Measurements from ENCODE around the gene PIM1. TPM values are rescaled to one million over a fixed set of nuclear protein-coding genes. Genes with fewer than 3 reads are reported as not detected.
"Not testable (repeated sequence)": the region's sequence is repeated elsewhere in the genome, so short reads cannot be mapped to it uniquely, and the experiment has no call there.

The PIM1 gene
- polyA plus RNA-seq (ENCODE audit: insufficient read length in 3 of 3) = 10 to 100 TPM; 22.2 to 24.0 (median 23.7) TPM
- long read RNA-seq, donor 1, partial matches to known transcripts = 0 of 4 reads
- long read RNA-seq, donor 1, other reads (novel, unspliced or antisense) = 0 of 4 reads
- long read RNA-seq, donor 2, transcript PIM1-201 (6 exons, 2,650 nt) = major isoform, 5 of 5 reads
- long read RNA-seq, donor 2, partial matches to known transcripts = 0 of 5 reads
- long read RNA-seq, donor 2, other reads (novel, unspliced or antisense) = 0 of 5 reads
- long read RNA-seq, donor 3, transcript PIM1-201 (6 exons, 2,650 nt) = major isoform, 8 of 8 reads
- long read RNA-seq, donor 3, partial matches to known transcripts = 0 of 8 reads
- long read RNA-seq, donor 3, other reads (novel, unspliced or antisense) = 0 of 8 reads
- long read RNA-seq, donor 4, transcript PIM1-201 (6 exons, 2,650 nt) = major isoform, 10 of 10 reads
- long read RNA-seq, donor 4, partial matches to known transcripts = 0 of 10 reads
- long read RNA-seq, donor 4, other reads (novel, unspliced or antisense) = 0 of 10 reads
- long read RNA-seq, donor 5, transcript PIM1-201 (6 exons, 2,650 nt) = major isoform, 5 of 5 reads
- long read RNA-seq, donor 5, partial matches to known transcripts = 0 of 5 reads
- long read RNA-seq, donor 5, other reads (novel, unspliced or antisense) = 0 of 5 reads
- long read RNA-seq, donor 6, transcript PIM1-201 (6 exons, 2,650 nt) = major isoform, 5 of 5 reads
- long read RNA-seq, donor 6, partial matches to known transcripts = 0 of 5 reads
- long read RNA-seq, donor 6, other reads (novel, unspliced or antisense) = 0 of 5 reads
- long read RNA-seq, donor 7, transcript PIM1-201 (6 exons, 2,650 nt) = major isoform, 20 of 20 reads
- long read RNA-seq, donor 7, partial matches to known transcripts = 0 of 20 reads
- long read RNA-seq, donor 7, other reads (novel, unspliced or antisense) = 0 of 20 reads
- long read RNA-seq, donor 8, transcript PIM1-201 (6 exons, 2,650 nt) = major isoform, 12 of 29 reads
- long read RNA-seq, donor 8, partial matches to known transcripts = 17 of 29 reads
- long read RNA-seq, donor 8, other reads (novel, unspliced or antisense) = 0 of 29 reads
- long read RNA-seq, donor 9, transcript PIM1-201 (6 exons, 2,650 nt) = major isoform, 6 of 24 reads
- long read RNA-seq, donor 9, partial matches to known transcripts = 18 of 24 reads
- long read RNA-seq, donor 9, other reads (novel, unspliced or antisense) = 0 of 24 reads
- long read RNA-seq, donor 10, transcript PIM1-201 (6 exons, 2,650 nt) = major isoform, 13 of 27 reads
- long read RNA-seq, donor 10, partial matches to known transcripts = 14 of 27 reads
- long read RNA-seq, donor 10, other reads (novel, unspliced or antisense) = 0 of 27 reads
- long read RNA-seq, donor 11, transcript PIM1-201 (6 exons, 2,650 nt) = major isoform, 5 of 13 reads
- long read RNA-seq, donor 11, partial matches to known transcripts = 8 of 13 reads
- long read RNA-seq, donor 11, other reads (novel, unspliced or antisense) = 0 of 13 reads
- long read RNA-seq, donor 12, transcript PIM1-201 (6 exons, 2,650 nt) = major isoform, 12 of 12 reads
- long read RNA-seq, donor 12, partial matches to known transcripts = 0 of 12 reads
- long read RNA-seq, donor 12, other reads (novel, unspliced or antisense) = 0 of 12 reads
- long read RNA-seq, donor 13, partial matches to known transcripts = 0 of 4 reads
- long read RNA-seq, donor 13, other reads (novel, unspliced or antisense) = 0 of 4 reads
- long read RNA-seq, donor 14, transcript PIM1-201 (6 exons, 2,650 nt) = major isoform, 15 of 38 reads
- long read RNA-seq, donor 14, partial matches to known transcripts = 23 of 38 reads
- long read RNA-seq, donor 14, other reads (novel, unspliced or antisense) = 0 of 38 reads
- long read RNA-seq, donor 15, transcript PIM1-201 (6 exons, 2,650 nt) = major isoform, 11 of 12 reads
- long read RNA-seq, donor 15, partial matches to known transcripts = 0 of 12 reads
- long read RNA-seq, donor 15, other reads (novel, unspliced or antisense) = 0 of 12 reads
- long read RNA-seq, donor 16, transcript PIM1-201 (6 exons, 2,650 nt) = major isoform, 6 of 22 reads
- long read RNA-seq, donor 16, partial matches to known transcripts = 16 of 22 reads
- long read RNA-seq, donor 16, other reads (novel, unspliced or antisense) = 0 of 22 reads

GRCh38 chr6:37169496-37170272 lies at the start of gene PIM1:
Gene PIM1 (plus strand): TSS chr6:37170152. CDS start chr6:37170576, 424 bp downstream.
- DNase-seq = peak; percentile 99

GRCh38 chr6:37121556-37121955 lies 48.4 kb upstream of the PIM1 start:
- DNase-seq = no peak

DNA sequence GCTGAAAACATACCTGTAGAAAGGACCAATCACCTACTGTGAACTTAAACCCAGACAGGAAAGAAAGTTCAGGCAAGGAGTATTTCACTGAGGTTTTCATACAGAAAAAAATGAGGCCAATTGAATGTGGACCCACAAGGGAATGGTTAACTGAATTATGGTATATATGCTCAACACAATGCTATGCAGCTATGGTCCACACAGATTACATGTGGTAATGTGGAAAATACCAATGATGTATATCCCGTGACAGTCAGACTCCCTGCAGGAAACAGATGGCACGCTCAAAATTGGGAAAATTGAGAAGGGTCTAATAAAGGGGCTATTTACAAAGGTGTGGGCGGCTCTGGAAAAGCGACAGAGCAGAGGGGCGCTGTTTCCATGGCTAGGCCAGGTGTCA lies 47.1 kb upstream of the PIM1 start:
- no peak for DNase-seq

DNA sequence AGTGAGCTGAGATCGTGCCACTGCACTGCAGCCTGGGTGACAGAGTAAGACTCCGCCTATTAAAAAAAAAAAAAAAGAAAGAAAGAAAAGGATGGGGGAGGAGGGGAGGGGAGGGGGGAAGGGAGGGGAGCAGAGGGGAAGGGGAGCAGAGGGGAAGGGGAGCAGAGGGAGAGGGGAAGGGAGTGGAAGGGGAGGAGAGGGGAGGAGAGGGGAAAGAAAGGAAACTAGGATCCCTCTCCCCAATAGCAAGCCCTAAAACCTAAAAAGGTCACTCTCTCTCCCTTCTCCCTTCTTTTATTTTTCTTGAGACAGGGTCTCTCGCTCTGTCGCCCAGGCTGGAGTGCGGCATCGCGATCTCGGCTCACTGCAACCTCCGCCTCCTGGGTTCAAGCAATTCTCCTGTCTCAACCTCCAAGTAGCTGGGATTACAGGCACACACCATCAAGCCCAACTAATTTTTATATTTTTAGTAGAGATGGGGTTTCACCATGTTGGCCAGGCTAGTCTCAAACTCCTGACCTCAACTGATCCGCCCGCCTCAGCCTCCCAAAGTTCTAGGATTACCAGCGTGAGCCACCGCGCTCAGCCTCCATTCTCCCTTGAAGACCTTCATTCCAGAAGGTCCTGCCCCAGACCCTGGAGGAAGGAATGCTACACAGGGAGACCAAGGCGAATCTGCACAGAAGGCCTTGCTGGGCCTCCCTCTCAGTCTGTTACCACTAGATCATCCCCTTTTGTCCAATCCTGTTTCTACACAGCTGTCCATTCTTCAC lies 45.8 kb upstream of the PIM1 start:
- DNase-seq = no peak

GRCh38 chr6:37125774-37126492 lies 44.0 kb upstream of the PIM1 start:
- DNase-seq = peak; percentile 80

DNA sequence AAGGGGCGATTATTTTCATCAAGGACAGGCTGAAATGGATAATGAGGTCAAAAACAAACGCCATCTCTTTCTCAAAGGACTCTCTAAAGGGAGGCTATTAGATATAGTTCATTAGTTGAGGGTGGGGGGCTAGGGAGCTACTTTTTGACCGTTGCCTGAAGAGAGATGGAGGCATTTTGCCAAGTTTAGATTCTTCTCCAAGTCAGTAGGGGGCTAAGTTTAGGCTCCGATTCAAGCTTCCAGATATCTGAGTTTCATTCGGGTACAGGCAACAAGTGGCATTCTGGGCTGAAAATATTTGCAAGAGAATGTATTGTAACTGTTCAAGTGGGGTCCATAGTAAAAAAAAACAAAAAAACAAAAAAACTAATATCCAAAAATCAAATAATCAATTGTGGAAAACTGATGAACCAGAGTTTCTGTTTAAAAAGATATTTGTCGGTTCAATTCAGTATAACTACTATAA lies 43.4 kb upstream of the PIM1 start:
- DNase-seq = no peak

DNA sequence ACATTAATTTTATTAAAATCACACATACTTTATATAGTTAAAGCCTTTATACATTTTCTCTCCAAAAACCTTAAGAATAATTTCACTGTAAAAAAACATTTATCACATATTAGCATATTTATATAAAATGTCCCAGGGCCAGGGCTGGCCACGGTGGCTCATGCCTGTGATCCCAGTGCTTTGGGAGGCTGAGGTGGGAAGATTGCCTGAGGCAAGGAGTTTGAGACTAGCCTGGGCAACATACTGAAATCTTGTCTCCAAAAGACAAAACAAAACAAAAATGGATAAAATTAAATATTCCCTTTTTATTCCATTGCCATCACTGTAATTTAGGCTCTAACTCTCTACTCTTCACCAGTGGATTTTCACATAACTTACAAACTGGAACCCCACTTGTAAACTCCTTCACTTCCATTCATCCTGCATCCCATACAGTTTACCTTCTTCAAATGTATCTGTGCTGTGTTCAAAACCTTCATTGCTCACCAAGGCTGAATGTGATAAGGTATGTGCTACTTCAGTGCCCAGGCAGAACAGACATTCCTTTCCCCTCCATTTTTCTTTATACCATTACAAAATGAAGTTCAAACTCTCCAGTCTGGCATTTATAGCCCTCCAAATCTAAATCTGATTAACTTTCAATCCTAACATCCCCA lies 42.9 kb upstream of the PIM1 start:
- DNase-seq = no peak

- DNase-seq = no peak
These were observed 41.7 kb upstream of the PIM1 start for GRCh38 chr6:37127961-37128862.

DNA sequence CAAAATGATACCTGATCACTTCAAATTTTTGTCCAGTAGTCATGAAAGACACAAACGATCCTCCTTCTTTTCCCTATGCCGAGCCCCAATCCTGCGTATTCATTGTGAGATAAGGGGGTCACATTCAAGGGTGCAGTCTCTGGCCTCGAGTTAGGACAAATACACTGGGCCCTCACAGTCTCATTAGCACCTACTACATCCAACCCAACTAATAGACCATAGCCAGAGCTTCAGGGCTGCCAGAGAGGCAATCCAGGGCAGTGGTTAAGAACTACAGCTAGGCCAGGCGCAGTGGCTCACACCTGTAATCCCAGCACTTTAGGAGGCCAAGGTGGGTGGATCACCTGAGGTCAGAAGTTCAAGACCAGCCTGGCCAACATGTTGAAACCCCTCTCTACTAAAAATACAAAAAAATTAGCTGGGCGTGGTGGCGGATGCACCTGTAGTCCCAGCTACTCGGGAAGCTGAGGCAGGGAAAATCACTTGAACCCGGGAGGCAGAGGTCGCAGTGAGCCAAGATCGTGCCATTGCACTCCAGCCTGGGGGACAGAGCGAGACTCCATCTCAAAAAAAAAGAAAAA lies 41.0 kb upstream of the PIM1 start:
- DNase-seq = not testable (repeated sequence)

DNA sequence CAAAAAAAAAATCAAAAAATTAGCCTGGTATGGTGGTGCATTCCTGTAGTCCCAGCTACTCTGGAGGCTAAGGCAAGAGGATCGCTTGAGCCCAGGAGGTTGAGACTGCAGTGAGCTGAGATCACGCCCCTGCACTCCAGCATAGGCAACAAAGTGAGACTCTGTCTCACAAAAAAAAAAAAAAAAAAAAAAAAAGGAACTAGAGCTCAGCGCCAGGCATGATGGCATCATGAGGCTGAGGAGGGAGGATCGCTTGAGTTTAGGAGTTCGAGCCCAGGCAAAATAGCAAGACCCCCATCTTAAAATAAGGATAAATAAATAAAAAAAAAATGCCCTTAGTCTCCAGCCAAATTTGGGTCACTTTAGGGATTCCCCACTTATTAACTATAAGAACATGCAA lies 40.4 kb upstream of the PIM1 start:
- DNase-seq = no peak

GRCh38 chr6:37130704-37131103 lies 39.2 kb upstream of the PIM1 start:
- DNase-seq = no peak

GRCh38 chr6:37131104-37131959 lies 38.6 kb upstream of the PIM1 start:
- no peak for DNase-seq

DNA sequence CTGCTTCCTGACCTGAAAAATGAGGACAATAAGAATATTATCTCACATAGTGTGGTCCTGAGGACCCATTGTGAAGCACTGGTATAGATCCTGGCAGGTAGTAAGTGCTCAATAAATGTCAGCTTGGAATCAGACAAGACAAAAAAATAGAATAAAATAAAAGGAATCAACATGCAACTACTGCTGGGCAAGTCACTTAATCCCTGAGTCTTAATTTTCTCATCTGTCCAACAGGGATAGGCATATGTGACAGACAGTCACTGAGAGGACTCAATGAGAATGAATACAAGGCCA lies 38.0 kb upstream of the PIM1 start:
- no peak for DNase-seq

DNA sequence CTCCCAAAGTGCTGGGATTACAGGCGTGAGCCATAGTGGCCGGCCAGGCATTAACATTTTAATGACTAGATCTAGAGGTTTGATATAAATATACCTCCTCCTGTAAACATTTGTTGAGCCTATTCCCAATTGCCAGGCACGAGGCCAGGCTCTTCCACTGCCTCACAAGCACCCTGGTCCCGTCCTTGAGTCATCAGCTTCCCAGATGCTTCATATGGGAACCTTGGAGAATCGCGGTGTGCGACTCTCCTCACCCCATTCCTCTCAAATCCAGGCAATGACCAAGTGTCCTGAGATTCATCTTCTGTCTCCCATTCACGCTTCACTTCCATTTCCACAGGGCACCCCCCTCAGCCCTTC lies 35.9 kb upstream of the PIM1 start:
- no peak for DNase-seq
